ENCODE data around the gene SH3YL1.

SH3YL1 gene

DNA sequence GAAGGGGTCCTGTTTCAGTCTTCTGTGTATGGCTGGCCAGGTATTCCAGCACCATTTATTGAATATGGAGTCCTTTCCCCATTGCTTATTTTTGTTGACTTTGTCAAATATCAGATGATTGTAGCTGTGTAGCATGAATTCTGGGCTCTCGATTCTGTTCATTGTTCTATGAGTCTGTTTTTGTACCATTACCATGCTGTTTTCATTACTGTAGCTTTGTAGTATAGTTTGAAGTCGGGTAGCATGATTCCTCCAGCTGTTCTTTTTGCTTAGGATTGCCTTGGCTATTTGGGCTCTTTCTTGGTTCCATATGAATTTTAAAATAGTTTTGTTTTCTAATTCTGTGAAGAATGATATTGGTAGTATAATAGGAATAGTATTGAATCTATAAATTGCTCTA lies 6.0 kb downstream of the SH3YL1 start:
- Histone ChIP-seq H3K79me2 (ENCODE audit: insufficient read depth, low read length) (no peaks in the 10 kb centered on the region), H3K4me3 (ENCODE audit: low read depth in 1 of 2, low read length in 2 of 2) (no peak overlapping the region), H3K27me3 (ENCODE audit: insufficient read depth, low read length, poor library complexity) (no peaks in the 10 kb centered on the region), H3K9ac (ENCODE audit: low read depth, low read length) (no peak overlapping the region), H2AFZ (ENCODE audit: low read depth, low read length) (no peak overlapping the region), H3K4me2 (ENCODE audit: insufficient read depth, low read length) (no peak overlapping the region), H3K36me3 (ENCODE audit: insufficient read depth, low read length) (no peaks in the 10 kb centered on the region), H3K27ac (ENCODE audit: low read length) (no peak overlapping the region), H3K4me1 (ENCODE audit: insufficient read depth, low read length) (no peaks in the 10 kb centered on the region), H3K9me3 (ENCODE audit: insufficient read depth, low read length, severe bottlenecking) (peaks cover 2% of the 10 kb centered on the region), H4K20me1 (ENCODE audit: insufficient read depth, low read length) (no peaks in the 10 kb centered on the region)
- ATAC-seq (ENCODE audit: insufficient read depth, low read depth) (no peak), DNase-seq (no peak)
- no peak for TF ChIP-seq EZH2 (IDR thresholded peaks at IDR 0.05; ENCODE audit: borderline replicate concordance, low read depth, low read length, severe bottlenecking)
- TF ChIP-seq CTCF (IDR thresholded peaks at IDR 0.05; ENCODE audit: borderline replicate concordance, extremely low read depth, low read length, poor library complexity, severe bottlenecking) = no peak

DNA sequence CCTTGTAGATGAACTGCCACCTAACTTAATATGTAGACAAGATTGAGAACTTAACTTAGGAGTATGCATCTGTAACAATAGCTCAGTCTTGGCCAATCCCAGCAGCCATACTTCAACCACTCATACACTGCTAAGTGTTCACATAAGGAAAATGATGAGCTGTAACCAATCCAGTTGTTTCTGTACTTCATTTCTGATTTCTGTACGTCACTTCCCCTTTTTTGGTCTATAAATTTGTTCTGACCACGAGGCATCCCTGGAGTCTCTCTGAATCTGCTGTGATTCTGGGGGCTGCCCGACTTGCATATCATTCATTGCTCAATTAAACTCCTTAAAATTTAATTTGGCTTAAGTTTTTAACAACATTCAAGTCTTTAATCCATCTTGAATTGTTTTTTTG lies 6.4 kb downstream of the SH3YL1 start:
- no peak overlapping the region for H3K4me3 ChIP-seq (ENCODE audit: low read depth in 1 of 2, low read length in 2 of 2)
- no peaks in the 10 kb centered on the region for H3K4me1 ChIP-seq (ENCODE audit: insufficient read depth, low read length)
- H4K20me1 ChIP-seq (ENCODE audit: insufficient read depth, low read length) = no peaks in the 10 kb centered on the region
- ATAC-seq (ENCODE audit: insufficient read depth, low read depth) (no peak), DNase-seq (no peak)
- peaks cover 2% of the 10 kb centered on the region for H3K9me3 ChIP-seq (ENCODE audit: insufficient read depth, low read length, severe bottlenecking)
- no peaks in the 10 kb centered on the region for H3K79me2 ChIP-seq (ENCODE audit: insufficient read depth, low read length)
- no peak overlapping the region for H2AFZ ChIP-seq (ENCODE audit: low read depth, low read length)
- no peak overlapping the region for H3K27ac ChIP-seq (ENCODE audit: low read length)
- H3K27me3 ChIP-seq (ENCODE audit: insufficient read depth, low read length, poor library complexity) = no peaks in the 10 kb centered on the region
- TF ChIP-seq CTCF (IDR thresholded peaks at IDR 0.05; ENCODE audit: borderline replicate concordance, extremely low read depth, low read length, poor library complexity, severe bottlenecking) = no peak
- no peak for TF ChIP-seq EZH2 (IDR thresholded peaks at IDR 0.05; ENCODE audit: borderline replicate concordance, low read depth, low read length, severe bottlenecking)
- H3K9ac ChIP-seq (ENCODE audit: low read depth, low read length) = no peak overlapping the region
- H3K36me3 ChIP-seq (ENCODE audit: insufficient read depth, low read length) = no peaks in the 10 kb centered on the region
- no peak overlapping the region for H3K4me2 ChIP-seq (ENCODE audit: insufficient read depth, low read length)

DNA sequence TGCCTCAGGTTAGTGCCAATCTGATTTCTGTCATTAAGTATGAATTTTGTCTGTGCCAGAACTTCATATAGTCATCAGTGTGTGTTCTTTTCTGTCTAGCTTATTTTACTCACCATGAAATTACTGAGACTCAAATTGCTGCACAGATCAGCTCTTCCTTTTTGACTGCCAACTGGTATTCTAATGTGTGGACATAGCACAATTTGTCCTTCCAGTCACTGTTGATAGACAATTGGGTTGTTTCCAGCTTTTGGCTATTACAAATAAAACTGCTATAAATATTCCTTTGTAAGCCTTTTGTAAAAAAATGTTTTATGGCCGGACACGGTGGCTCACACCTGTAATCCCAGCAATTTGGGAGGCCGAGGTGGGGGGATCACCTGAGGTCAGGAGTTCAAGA lies 7.7 kb downstream of the SH3YL1 start:
- Histone ChIP-seq H3K79me2 (ENCODE audit: insufficient read depth, low read length) (no peaks in the 10 kb centered on the region), H4K20me1 (ENCODE audit: insufficient read depth, low read length) (no peaks in the 10 kb centered on the region), H3K27ac (ENCODE audit: low read length) (no peak overlapping the region), H3K4me1 (ENCODE audit: insufficient read depth, low read length) (no peaks in the 10 kb centered on the region), H3K36me3 (ENCODE audit: insufficient read depth, low read length) (no peaks in the 10 kb centered on the region), H3K4me2 (ENCODE audit: insufficient read depth, low read length) (no peak overlapping the region), H3K4me3 (ENCODE audit: low read depth in 1 of 2, low read length in 2 of 2) (no peak overlapping the region), H3K9ac (ENCODE audit: low read depth, low read length) (no peak overlapping the region), H3K9me3 (ENCODE audit: insufficient read depth, low read length, severe bottlenecking) (peaks cover 2% of the 10 kb centered on the region), H2AFZ (ENCODE audit: low read depth, low read length) (no peak overlapping the region), H3K27me3 (ENCODE audit: insufficient read depth, low read length, poor library complexity) (no peaks in the 10 kb centered on the region)
- no peak for ATAC-seq (ENCODE audit: insufficient read depth, low read depth)
- TF ChIP-seq EZH2 (IDR thresholded peaks at IDR 0.05; ENCODE audit: borderline replicate concordance, low read depth, low read length, severe bottlenecking) (no peak), CTCF (IDR thresholded peaks at IDR 0.05; ENCODE audit: borderline replicate concordance, extremely low read depth, low read length, poor library complexity, severe bottlenecking) (no peak)
- DNase-seq = no peak

DNA sequence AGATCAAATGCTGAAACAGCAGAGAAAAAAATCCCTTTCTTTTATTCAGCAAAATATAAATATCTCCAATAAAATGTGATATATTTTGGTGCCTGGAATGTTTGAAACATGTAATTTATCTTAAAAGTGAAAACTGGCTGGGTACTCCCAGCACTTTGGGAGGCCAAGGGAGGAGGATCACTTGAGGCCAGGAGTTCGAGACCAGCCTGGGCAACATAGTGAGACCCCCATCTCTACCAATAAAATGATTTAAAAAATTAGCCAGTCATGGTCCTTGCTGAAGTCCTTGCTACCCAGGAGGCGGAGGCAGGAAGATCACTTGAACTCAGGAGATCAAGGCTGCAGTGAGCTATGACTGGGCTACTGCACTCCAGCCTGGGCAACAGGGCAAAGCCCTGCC lies 8.6 kb downstream of the SH3YL1 start:
- Histone ChIP-seq H4K20me1 (ENCODE audit: insufficient read depth, low read length) (no peaks in the 10 kb centered on the region), H3K4me3 (ENCODE audit: low read depth in 1 of 2, low read length in 2 of 2) (no peak overlapping the region), H3K27ac (ENCODE audit: low read length) (no peak overlapping the region), H3K36me3 (ENCODE audit: insufficient read depth, low read length) (no peaks in the 10 kb centered on the region), H3K4me1 (ENCODE audit: insufficient read depth, low read length) (no peaks in the 10 kb centered on the region), H3K9me3 (ENCODE audit: insufficient read depth, low read length, severe bottlenecking) (peaks cover 2% of the 10 kb centered on the region), H3K27me3 (ENCODE audit: insufficient read depth, low read length, poor library complexity) (no peaks in the 10 kb centered on the region), H3K4me2 (ENCODE audit: insufficient read depth, low read length) (no peak overlapping the region), H2AFZ (ENCODE audit: low read depth, low read length) (no peak overlapping the region), H3K9ac (ENCODE audit: low read depth, low read length) (no peak overlapping the region), H3K79me2 (ENCODE audit: insufficient read depth, low read length) (no peaks in the 10 kb centered on the region)
- ATAC-seq (ENCODE audit: insufficient read depth, low read depth) = no peak
- TF ChIP-seq EZH2 (IDR thresholded peaks at IDR 0.05; ENCODE audit: borderline replicate concordance, low read depth, low read length, severe bottlenecking) (no peak), CTCF (IDR thresholded peaks at IDR 0.05; ENCODE audit: borderline replicate concordance, extremely low read depth, low read length, poor library complexity, severe bottlenecking) (no peak)
- DNase-seq = no peak
